ENCODE measurements around the gene CHRND.

The CHRND gene

GRCh38 chr2:232488097-232488711 is 37.8 kb upstream of the CHRND start:
- no peak for DNase-seq (ENCODE audit: low read depth)

- no peak for DNase-seq (ENCODE audit: low read depth)
Observed at GRCh38 chr2:232488721-232489300, 37.1 kb upstream of the CHRND start.

- no peak for DNase-seq (ENCODE audit: low read depth)
Observed at GRCh38 chr2:232489516-232490220, 36.3 kb upstream of the CHRND start.

GRCh38 chr2:232490221-232491138 is 35.5 kb upstream of the CHRND start:
- DNase-seq (ENCODE audit: low read depth) = no peak

- DNase-seq (ENCODE audit: low read depth) = no peak
Observed at GRCh38 chr2:232491139-232491780, 34.7 kb upstream of the CHRND start.

- no peak for DNase-seq (ENCODE audit: low read depth)
Observed at GRCh38 chr2:232492236-232492848, 33.6 kb upstream of the CHRND start.

GRCh38 chr2:232492963-232493700 is 32.8 kb upstream of the CHRND start:
- no peak for DNase-seq (ENCODE audit: low read depth)

- DNase-seq (ENCODE audit: low read depth) = no peak
Observed at GRCh38 chr2:232493701-232494474, 32.1 kb upstream of the CHRND start.

GRCh38 chr2:232494542-232494941 is 31.4 kb upstream of the CHRND start:
- no peak for DNase-seq (ENCODE audit: low read depth)

- DNase-seq (ENCODE audit: low read depth) = no peak
Observed at GRCh38 chr2:232495292-232495691, 30.7 kb upstream of the CHRND start.

GRCh38 chr2:232496501-232497270 is 29.3 kb upstream of the CHRND start:
- DNase-seq (ENCODE audit: low read depth) = no peak

- no peak for DNase-seq (ENCODE audit: low read depth)
Observed at GRCh38 chr2:232497348-232497747, 28.6 kb upstream of the CHRND start.

GRCh38 chr2:232498452-232498851 is 27.5 kb upstream of the CHRND start:
- DNase-seq (ENCODE audit: low read depth) = no peak

- DNase-seq (ENCODE audit: low read depth) = no peak
Observed at GRCh38 chr2:232501331-232501771, 24.6 kb upstream of the CHRND start.

- DNase-seq (ENCODE audit: low read depth) = no peak
Observed at GRCh38 chr2:232501794-232502390, 24.1 kb upstream of the CHRND start.

- no peak for DNase-seq (ENCODE audit: low read depth)
Observed at GRCh38 chr2:232502511-232502910, 23.4 kb upstream of the CHRND start.

- no peak for DNase-seq (ENCODE audit: low read depth)
Observed at GRCh38 chr2:232502911-232503808, 22.8 kb upstream of the CHRND start.
